Measurements from ENCODE around the gene KCNA5.

KCNA5 gene

DNA sequence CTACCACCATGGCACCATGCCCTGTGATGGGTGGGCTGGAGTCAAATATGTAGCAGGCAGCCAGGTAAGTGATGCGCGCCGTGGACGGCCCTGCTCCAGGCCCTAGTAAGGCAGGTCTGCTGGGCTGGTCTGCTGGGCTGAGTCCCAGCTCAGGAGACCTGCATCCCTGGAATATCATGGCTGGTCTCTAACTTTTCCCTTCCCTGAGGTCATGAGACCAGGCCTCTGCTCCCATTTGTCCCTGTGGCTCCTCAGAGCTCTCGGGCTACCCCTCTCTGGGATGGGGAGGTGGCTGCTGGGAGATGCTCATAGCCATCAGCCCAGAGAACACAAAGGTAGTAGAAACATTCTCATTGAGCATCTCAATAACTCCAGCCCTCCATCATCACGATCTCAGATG lies 19.8 kb upstream of the KCNA5 start:
- no peak overlapping the region for H3K4me3 ChIP-seq (ENCODE audit: low read depth, low read length)
- TF ChIP-seq, protein P1, sequence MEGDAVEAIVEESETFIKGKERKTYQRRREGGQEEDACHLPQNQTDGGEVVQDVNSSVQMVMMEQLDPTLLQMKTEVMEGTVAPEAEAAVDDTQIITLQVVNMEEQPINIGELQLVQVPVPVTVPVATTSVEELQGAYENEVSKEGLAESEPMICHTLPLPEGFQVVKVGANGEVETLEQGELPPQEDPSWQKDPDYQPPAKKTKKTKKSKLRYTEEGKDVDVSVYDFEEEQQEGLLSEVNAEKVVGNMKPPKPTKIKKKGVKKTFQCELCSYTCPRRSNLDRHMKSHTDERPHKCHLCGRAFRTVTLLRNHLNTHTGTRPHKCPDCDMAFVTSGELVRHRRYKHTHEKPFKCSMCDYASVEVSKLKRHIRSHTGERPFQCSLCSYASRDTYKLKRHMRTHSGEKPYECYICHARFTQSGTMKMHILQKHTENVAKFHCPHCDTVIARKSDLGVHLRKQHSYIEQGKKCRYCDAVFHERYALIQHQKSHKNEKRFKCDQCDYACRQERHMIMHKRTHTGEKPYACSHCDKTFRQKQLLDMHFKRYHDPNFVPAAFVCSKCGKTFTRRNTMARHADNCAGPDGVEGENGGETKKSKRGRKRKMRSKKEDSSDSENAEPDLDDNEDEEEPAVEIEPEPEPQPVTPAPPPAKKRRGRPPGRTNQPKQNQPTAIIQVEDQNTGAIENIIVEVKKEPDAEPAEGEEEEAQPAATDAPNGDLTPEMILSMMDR (conservative IDR thresholded peaks at IDR 0.05; ENCODE audit: low read depth, low read length), result no peak
- DNase-seq (ENCODE audit: low read depth), result no peak

DNA sequence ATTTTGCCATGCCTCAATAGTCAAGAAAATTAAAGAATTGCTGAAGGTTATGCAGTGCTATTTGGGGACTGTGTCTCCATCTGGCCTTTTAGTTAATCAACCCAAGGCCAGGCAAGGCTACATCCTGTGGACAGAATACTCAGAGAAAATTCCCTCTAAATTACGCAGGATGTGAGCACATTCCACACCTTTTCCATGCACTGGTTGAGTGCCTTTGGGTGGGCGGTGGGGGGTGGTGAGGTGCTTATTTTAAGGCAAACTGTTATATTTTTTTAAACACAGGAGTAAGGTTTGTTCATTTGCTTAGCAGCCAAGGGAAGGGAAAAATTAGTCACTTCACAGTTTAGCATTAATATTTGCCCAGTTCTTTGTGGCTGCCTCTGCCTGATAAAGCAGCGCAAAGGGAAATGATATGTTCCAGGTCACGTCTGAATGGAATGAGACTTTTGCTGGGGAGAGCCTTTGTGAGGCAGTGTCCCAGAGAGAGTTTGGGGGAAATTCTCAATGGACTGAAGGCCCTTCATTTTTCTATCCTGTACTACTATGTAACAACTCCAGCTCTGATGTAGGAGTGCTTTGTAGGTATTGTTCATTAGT lies 17.2 kb upstream of the KCNA5 start:
- H3K4me3 ChIP-seq (ENCODE audit: low read depth, low read length), result no peak overlapping the region
- TF ChIP-seq, protein P1 (conservative IDR thresholded peaks at IDR 0.05; ENCODE audit: low read depth, low read length), result no peak
- no peak for DNase-seq (ENCODE audit: low read depth)

DNA sequence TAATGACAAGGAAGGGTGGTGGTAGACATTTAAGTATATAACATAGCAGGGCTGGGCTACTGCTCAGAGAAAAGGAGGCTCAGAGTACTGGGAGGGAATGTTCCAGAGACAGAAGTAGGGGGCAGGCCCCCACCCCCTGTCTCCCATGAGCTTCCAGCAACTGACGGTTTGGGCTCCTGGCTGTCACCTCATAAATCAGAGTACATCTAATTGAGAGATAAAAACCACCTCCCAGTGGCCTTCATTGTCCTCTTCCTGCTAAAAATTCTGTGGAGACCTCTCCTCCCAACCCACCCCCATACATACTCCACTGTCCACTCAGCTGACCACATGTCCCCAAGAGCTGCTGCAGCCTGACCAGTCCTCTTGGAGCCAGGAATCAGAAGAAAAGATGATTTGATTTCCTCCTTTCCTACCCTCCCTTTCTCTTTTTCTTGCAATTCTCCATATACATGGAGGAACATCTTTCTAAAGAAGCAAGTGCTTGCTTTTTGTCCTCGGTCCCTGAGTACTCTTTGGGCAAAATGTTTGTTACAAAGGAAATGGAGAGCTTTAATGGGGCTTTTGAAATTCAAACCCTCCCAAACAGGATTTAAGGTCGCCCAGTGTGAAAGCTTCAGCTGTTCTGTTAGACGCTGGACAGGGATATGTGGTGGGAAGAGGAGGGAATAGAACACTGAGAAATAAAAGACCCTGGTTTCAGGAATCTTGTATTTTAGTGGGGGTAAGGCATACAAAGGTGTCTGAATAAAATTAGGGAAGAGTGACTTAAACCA lies 16.4 kb upstream of the KCNA5 start:
- DNase-seq (ENCODE audit: low read depth), result no peak
- TF ChIP-seq, protein P1 (conservative IDR thresholded peaks at IDR 0.05; ENCODE audit: low read depth, low read length), result no peak
- H3K4me3 ChIP-seq (ENCODE audit: low read depth, low read length), result no peak overlapping the region

DNA sequence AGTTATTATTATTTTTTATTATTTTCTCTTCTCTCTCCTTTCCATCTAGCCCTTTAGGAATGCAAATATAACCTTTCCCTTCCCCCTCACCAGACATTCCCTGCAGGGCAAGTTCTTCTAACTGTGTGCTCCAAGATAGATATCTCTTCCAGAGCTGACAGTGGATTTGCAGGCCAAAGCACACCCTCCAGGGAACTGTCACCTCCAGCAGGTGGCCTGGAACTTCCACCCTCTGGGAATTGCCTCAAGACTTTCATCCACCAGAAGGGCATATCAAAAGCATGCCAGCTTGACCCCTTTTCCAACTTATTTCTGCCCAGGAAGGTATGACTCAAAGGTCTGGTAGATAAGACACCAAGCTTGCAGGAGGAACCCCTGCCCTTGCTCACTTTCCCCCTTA lies 13.6 kb upstream of the KCNA5 start:
- no peak for DNase-seq (ENCODE audit: low read depth)
- H3K4me3 ChIP-seq (ENCODE audit: low read depth, low read length), result no peak overlapping the region
- TF ChIP-seq, protein P1 (conservative IDR thresholded peaks at IDR 0.05; ENCODE audit: low read depth, low read length), result no peak

DNA sequence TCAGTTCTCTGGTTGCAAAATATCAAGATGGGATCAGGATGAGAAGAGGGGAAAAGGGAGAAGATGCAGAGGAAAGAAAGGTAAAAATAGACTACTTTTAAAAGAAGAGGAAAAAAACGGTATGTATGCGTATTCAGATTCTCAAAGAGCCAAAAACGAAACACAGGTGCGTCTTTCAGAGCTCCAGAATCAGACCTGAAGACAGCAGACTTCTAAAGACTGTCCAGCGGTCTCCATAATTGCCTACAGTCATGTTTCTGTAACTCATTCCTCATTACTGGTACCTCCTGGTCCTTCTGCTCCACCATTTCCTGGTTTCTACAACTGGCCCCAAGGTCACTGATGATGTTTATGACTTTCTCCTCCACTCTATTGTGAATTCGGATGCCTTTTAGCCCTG lies 12.4 kb upstream of the KCNA5 start:
- TF ChIP-seq, protein P1 (conservative IDR thresholded peaks at IDR 0.05; ENCODE audit: low read depth, low read length), result no peak
- no peak overlapping the region for H3K4me3 ChIP-seq (ENCODE audit: low read depth, low read length)
- DNase-seq (ENCODE audit: low read depth), result no peak

DNA sequence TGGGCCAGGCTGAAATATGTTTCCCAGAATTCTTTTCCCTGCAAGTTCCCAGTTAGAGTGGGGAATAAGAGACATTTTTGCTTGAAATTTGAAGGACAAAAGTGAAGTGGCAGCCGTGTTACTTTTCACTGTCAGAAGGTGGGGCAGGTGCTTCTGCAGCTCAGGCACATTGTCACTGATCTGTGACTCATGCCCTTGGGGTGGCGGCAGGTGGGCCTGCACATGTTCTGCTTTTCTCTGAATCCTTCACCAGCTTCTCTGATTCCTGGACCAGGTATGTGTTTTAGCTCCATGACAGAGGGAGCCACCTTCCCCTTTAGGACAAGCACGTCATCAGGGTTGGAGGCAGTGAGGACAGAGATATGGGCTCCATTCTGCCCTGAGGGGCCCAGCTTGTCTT lies 11.7 kb upstream of the KCNA5 start:
- TF ChIP-seq, protein P1 (conservative IDR thresholded peaks at IDR 0.05; ENCODE audit: low read depth, low read length), result no peak
- no peak overlapping the region for H3K4me3 ChIP-seq (ENCODE audit: low read depth, low read length)
- no peak for DNase-seq (ENCODE audit: low read depth)

DNA sequence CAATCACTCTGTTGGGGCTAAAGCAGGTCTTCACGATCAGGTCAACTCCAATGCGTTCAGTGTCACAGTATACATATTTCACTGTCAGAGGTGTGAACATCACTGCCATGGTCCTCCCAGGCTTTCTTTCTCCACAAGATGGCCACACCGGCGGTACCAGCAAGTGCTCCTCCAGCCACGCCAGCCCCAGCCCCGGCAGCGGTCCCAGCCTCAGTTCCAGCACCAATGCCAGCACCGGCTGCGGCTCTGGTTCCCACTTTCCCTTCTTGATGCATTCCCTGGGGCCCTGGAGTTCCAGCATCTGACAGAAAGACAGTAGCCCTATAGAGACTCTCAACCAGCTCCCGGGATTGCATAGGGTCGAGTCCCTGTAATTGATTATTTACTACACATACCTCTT lies 10.9 kb upstream of the KCNA5 start:
- no peak for DNase-seq (ENCODE audit: low read depth)
- no peak overlapping the region for H3K4me3 ChIP-seq (ENCODE audit: low read depth, low read length)
- TF ChIP-seq, protein P1 (conservative IDR thresholded peaks at IDR 0.05; ENCODE audit: low read depth, low read length), result no peak

All from choroid plexus epithelial cell (primary cell).